Esophagus squamous epithelium (tissue), 4 donors: ENCODE measurements around the gene ZMAT5.

Experiments
- POLR2A ChIP-seq, 4 donors: fragments of 450-650 bp; IDR thresholded peaks; one replicate each; pipeline ENCODE4 v1.6.1; 2017; ENCODE audit warnings: antibody characterized with exemption in 4 of 4, mild to moderate bottlenecking in 4 of 4, moderate library complexity in 3 of 4
- TF ChIP-seq, protein P1 (sequence below), 6 experiments: fragments of 450-650 bp in 4 of 6; fragments of 200-600 bp in 2 of 6; sonication (generic) in 2 of 6; IDR thresholded peaks; one replicate each; pipeline ENCODE4 v1.5.1; 2016 to 2019; ENCODE audit warnings: antibody characterized with exemption in 6 of 6, mild to moderate bottlenecking in 4 of 6, moderate library complexity in 4 of 6

- TF ChIP-seq, protein P1, sequence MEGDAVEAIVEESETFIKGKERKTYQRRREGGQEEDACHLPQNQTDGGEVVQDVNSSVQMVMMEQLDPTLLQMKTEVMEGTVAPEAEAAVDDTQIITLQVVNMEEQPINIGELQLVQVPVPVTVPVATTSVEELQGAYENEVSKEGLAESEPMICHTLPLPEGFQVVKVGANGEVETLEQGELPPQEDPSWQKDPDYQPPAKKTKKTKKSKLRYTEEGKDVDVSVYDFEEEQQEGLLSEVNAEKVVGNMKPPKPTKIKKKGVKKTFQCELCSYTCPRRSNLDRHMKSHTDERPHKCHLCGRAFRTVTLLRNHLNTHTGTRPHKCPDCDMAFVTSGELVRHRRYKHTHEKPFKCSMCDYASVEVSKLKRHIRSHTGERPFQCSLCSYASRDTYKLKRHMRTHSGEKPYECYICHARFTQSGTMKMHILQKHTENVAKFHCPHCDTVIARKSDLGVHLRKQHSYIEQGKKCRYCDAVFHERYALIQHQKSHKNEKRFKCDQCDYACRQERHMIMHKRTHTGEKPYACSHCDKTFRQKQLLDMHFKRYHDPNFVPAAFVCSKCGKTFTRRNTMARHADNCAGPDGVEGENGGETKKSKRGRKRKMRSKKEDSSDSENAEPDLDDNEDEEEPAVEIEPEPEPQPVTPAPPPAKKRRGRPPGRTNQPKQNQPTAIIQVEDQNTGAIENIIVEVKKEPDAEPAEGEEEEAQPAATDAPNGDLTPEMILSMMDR (IDR thresholded peaks at IDR 0.05): no peak
- no peak for TF ChIP-seq POLR2A (IDR thresholded peaks at IDR 0.05)
Observed at GRCh38 chr22:29722151-29722550, 44.7 kb downstream of the ZMAT5 start.
